Skeletal muscle satellite cell (primary cell): ENCODE measurements around the gene TBX2.

Experiments used
- H3K27me3 ChIP-seq: 2 replicates; pipeline ENCODE4 v1.7.0; 2013; ENCODE audit warnings: low read length; ENCODE audit not compliant: control insufficient read depth, insufficient read depth
- H3K36me3 ChIP-seq: 2 replicates; pipeline ENCODE4 v1.7.0; 2013; ENCODE audit warnings: mild to moderate bottlenecking, control low read depth, low read length; ENCODE audit not compliant: insufficient read depth
- H3K4me1 ChIP-seq: 2 replicates; pipeline ENCODE4 v1.7.0; 2013; ENCODE audit warnings: low read length; ENCODE audit not compliant: control insufficient read depth, insufficient read depth
- H3K4me2 ChIP-seq: 2 replicates; pipeline ENCODE4 v1.7.0; 2013; ENCODE audit warnings: mild to moderate bottlenecking, low read length
- H3K4me3 ChIP-seq: 2 replicates; pipeline ENCODE4 v1.7.0; 2013; ENCODE audit warnings: low read length
- H3K9ac ChIP-seq: 2 replicates; pipeline ENCODE4 v1.7.0; 2013; ENCODE audit warnings: mild to moderate bottlenecking, low read depth, low read length, moderate library complexity
- H3K9me3 ChIP-seq: replicated peaks from 2 replicates; pipeline ENCODE4 v1.7.0; 2013; ENCODE audit warnings: mild to moderate bottlenecking, control low read depth, low read length

Gene TBX2

DNA sequence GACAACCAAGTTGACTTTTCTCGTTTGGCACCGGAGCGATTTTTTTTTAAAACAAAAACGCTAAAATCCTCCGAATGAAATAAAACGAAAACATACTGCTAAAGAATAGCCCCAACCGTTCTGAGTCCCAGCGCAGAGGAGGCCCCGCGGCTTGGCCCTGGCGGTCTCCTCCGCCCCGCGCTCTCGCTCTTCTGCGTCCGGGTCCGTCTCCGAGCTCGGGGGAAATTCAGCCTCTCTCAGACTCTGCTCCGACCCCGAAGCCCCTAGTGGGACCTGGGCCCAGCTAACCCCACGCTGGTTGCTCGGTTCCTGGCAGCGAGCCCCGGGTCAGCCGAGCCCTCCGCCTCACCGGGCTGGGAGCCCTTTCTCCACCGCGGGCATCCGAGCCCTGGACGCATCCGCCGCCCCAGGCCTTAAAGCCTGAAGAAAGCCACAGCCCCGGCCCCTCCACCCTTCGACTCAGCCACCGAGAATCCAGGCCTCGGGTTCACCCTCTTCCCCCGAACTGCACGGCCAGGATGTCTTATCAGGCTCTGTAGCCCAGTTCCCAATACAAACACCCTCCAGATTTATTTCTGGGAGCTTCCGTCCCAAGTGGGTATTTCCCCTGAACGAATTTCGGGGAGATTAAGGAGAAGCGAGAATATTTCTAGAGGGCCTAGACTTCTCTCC is 1.2 kb downstream of the TBX2 start:
- H3K4me2 ChIP-seq: peak overlapping the region; percentile 97
- peak overlapping the region; percentile 85 for H3K4me3 ChIP-seq
- H3K9me3 ChIP-seq: no peaks in the 10 kb centered on the region
- peaks cover 37% of the 10 kb centered on the region for H3K36me3 ChIP-seq
- H3K4me1 ChIP-seq: peaks cover 48% of the 10 kb centered on the region
- H3K27me3 ChIP-seq: no peaks in the 10 kb centered on the region
- H3K9ac ChIP-seq: peak overlapping the region; percentile 95

- Histone ChIP-seq H3K9me3 (no peaks in the 10 kb centered on the region), H3K27me3 (no peaks in the 10 kb centered on the region)
These were observed 1.9 kb downstream of the TBX2 start for GRCh38 chr17:61401389-61402072.

GRCh38 chr17:61402073-61402541 is 2.5 kb downstream of the TBX2 start:
- no peak overlapping the region for H3K9ac ChIP-seq
- H3K4me2 ChIP-seq: peak overlapping the region; percentile 97
- H3K9me3 ChIP-seq: no peaks in the 10 kb centered on the region
- peaks cover 42% of the 10 kb centered on the region for H3K4me1 ChIP-seq
- peak overlapping the region; percentile 85 for H3K4me3 ChIP-seq
- H3K36me3 ChIP-seq: peaks cover 48% of the 10 kb centered on the region
- H3K27me3 ChIP-seq: no peaks in the 10 kb centered on the region

More at GRCh38 chr17:61401389-61402072, 1.9 kb downstream of the TBX2 start:
- H3K36me3 ChIP-seq: peaks cover 42% of the 10 kb centered on the region
- H3K4me2 ChIP-seq: peak overlapping the region; percentile 97
- peak overlapping the region; percentile 95 for H3K9ac ChIP-seq
- peaks cover 47% of the 10 kb centered on the region for H3K4me1 ChIP-seq
- H3K4me3 ChIP-seq: peak overlapping the region; percentile 85

- Histone ChIP-seq H3K9me3 (no peaks in the 10 kb centered on the region), H3K36me3 (peaks cover 53% of the 10 kb centered on the region), H3K27me3 (no peaks in the 10 kb centered on the region), H3K9ac (no peak overlapping the region), H3K4me2 (peak overlapping the region; percentile 66), H3K4me1 (peaks cover 33% of the 10 kb centered on the region), H3K4me3 (peak overlapping the region; percentile 48)
These were observed 3.5 kb downstream of the TBX2 start for GRCh38 chr17:61402978-61403800.

DNA sequence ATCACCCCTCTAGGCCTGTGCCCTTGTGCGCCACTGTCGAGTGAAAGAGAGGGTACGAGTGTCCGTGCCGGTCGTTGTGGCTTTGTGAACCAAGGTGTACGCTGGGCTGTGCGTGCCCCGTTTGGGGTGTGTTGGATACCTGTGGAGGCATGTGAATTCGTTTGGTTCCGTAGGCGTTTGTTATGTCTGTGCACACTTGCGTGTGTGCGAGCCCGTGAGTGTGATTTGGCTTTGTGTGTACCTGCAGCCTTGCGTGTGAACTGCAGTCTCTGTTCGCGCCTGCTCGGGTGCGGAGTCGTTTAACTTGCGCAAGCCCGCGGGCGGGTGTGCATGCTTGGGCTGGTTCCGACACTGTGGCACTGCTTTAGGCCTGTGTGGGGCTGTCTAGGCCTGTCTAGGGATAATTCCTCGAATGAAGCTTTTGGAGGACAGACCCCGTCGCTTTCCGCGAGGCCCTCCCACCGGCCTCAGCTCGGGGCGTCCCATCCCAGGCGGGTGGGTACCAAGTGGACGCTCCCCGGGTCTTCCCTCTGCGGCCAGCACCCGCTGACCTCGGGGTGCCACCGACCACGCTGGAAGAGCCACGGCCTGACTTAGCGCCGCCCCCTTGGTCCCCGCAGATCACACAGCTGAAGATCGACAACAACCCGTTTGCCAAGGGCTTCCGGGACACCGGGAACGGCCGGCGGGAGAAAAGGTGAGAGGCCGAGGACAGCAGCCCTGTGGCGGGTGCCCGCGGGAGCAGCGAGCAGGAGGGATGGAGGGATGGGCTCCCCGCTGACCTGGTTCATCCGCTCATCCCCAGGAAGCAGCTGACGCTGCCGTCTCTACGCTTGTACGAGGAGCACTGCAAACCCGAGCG is 4.4 kb downstream of the TBX2 start:
- Histone ChIP-seq H3K4me2 (peak overlapping the region; percentile 66), H3K4me1 (peaks cover 33% of the 10 kb centered on the region), H3K9me3 (no peaks in the 10 kb centered on the region), H3K36me3 (peaks cover 58% of the 10 kb centered on the region), H3K9ac (peak overlapping the region; percentile 18), H3K27me3 (no peaks in the 10 kb centered on the region), H3K4me3 (peak overlapping the region; percentile 48)

DNA sequence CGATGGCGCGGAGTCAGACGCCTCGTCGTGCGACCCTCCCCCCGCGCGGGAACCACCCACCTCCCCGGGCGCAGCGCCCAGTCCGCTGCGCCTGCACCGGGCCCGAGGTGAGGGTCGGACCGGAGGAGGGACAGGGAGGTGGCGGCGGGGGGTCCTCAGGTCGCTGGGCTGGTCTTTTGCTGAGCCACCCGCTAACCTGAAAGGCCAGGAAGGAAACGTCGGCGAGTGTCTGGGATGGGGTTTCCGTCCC is 4.9 kb downstream of the TBX2 start:
- Histone ChIP-seq H3K4me1 (peaks cover 33% of the 10 kb centered on the region), H3K36me3 (peaks cover 58% of the 10 kb centered on the region), H3K9me3 (no peaks in the 10 kb centered on the region), H3K4me2 (peak overlapping the region; percentile 66), H3K4me3 (no peak overlapping the region), H3K27me3 (no peaks in the 10 kb centered on the region), H3K9ac (peak overlapping the region; percentile 18)

- Histone ChIP-seq H3K9ac (no peak overlapping the region), H3K4me3 (no peak overlapping the region), H3K4me1 (peaks cover 38% of the 10 kb centered on the region), H3K9me3 (no peaks in the 10 kb centered on the region), H3K27me3 (no peaks in the 10 kb centered on the region), H3K4me2 (no peak overlapping the region), H3K36me3 (peaks cover 58% of the 10 kb centered on the region)
These were observed 5.5 kb downstream of the TBX2 start for GRCh38 chr17:61404913-61405685.

GRCh38 chr17:61405686-61406536 is 6.3 kb downstream of the TBX2 start:
- Histone ChIP-seq H3K4me3 (no peak overlapping the region), H3K4me2 (no peak overlapping the region), H3K9me3 (no peaks in the 10 kb centered on the region), H3K4me1 (peaks cover 38% of the 10 kb centered on the region), H3K36me3 (peaks cover 58% of the 10 kb centered on the region), H3K27me3 (no peaks in the 10 kb centered on the region), H3K9ac (no peak overlapping the region)

GRCh38 chr17:61406537-61406845 is 6.8 kb downstream of the TBX2 start:
- Histone ChIP-seq H3K9ac (no peak overlapping the region), H3K9me3 (no peaks in the 10 kb centered on the region), H3K4me2 (no peak overlapping the region), H3K27me3 (no peaks in the 10 kb centered on the region), H3K4me3 (no peak overlapping the region), H3K36me3 (peaks cover 55% of the 10 kb centered on the region), H3K4me1 (peaks cover 40% of the 10 kb centered on the region)
